ENCODE data around the gene LLGL1.

LLGL1 gene

GRCh38 chr17:18233803-18234518 is 8.5 kb downstream of the LLGL1 start:
- Histone ChIP-seq H3K9ac (ENCODE audit: low read length) (no peak overlapping the region), H3K36me3 (ENCODE audit: low read length) (no peaks in the 10 kb centered on the region), H3K27me3 (ENCODE audit: low read length) (no peaks in the 10 kb centered on the region), H3F3A (ENCODE audit: insufficient read depth) (no peaks in the 10 kb centered on the region), H3K27ac (ENCODE audit: low read depth, low read length) (no peak overlapping the region), H3K4me3 (ENCODE audit: insufficient read depth, low read length, poor library complexity, severe bottlenecking) (no peak overlapping the region), H3K9me2 (replicated peaks; ENCODE audit: insufficient read depth, low read length) (no peaks in the 10 kb centered on the region), H2AFZ (ENCODE audit: low read depth, low read length, severe bottlenecking) (no peak overlapping the region), H3K4me2 (ENCODE audit: low read depth, low read length, poor library complexity, severe bottlenecking) (no peak overlapping the region), H4K20me1 (ENCODE audit: low read depth, low read length) (no peaks in the 10 kb centered on the region), H3K9me3 (ENCODE audit: insufficient read depth, low read length) (no peaks in the 10 kb centered on the region), H3K79me2 (ENCODE audit: insufficient read depth, low read length) (no peaks in the 10 kb centered on the region)
- no peak for TF ChIP-seq CTCF (IDR thresholded peaks at IDR 0.05; ENCODE audit: insufficient read depth, low read length, poor library complexity, severe bottlenecking)
- TF ChIP-seq EZH2phosphoT487 (conservative IDR thresholded peaks at IDR 0.05; ENCODE audit: low read length), result no peak

- H3K27ac ChIP-seq (ENCODE audit: low read depth, low read length), result no peak overlapping the region
- H3K9me3 ChIP-seq (ENCODE audit: insufficient read depth, low read length), result no peaks in the 10 kb centered on the region
- no peak for TF ChIP-seq EZH2phosphoT487 (conservative IDR thresholded peaks at IDR 0.05; ENCODE audit: low read length)
- no peak for TF ChIP-seq CTCF (IDR thresholded peaks at IDR 0.05; ENCODE audit: insufficient read depth, low read length, poor library complexity, severe bottlenecking)
- no peaks in the 10 kb centered on the region for H3F3A ChIP-seq (ENCODE audit: insufficient read depth)
- no peaks in the 10 kb centered on the region for H3K79me2 ChIP-seq (ENCODE audit: insufficient read depth, low read length)
- H3K4me2 ChIP-seq (ENCODE audit: low read depth, low read length, poor library complexity, severe bottlenecking), result no peak overlapping the region
- no peak overlapping the region for H2AFZ ChIP-seq (ENCODE audit: low read depth, low read length, severe bottlenecking)
- no peaks in the 10 kb centered on the region for H3K27me3 ChIP-seq (ENCODE audit: low read length)
- no peaks in the 10 kb centered on the region for H4K20me1 ChIP-seq (ENCODE audit: low read depth, low read length)
- H3K36me3 ChIP-seq (ENCODE audit: low read length), result no peaks in the 10 kb centered on the region
- H3K4me3 ChIP-seq (ENCODE audit: insufficient read depth, low read length, poor library complexity, severe bottlenecking), result no peak overlapping the region
- no peak overlapping the region for H3K9ac ChIP-seq (ENCODE audit: low read length)
- no peaks in the 10 kb centered on the region for H3K9me2 ChIP-seq (replicated peaks; ENCODE audit: insufficient read depth, low read length)
Observed at GRCh38 chr17:18234853-18235380, 9.5 kb downstream of the LLGL1 start.

GRCh38 chr17:18235743-18236256 is 10.4 kb downstream of the LLGL1 start:
- Histone ChIP-seq H3K4me2 (ENCODE audit: low read depth, low read length, poor library complexity, severe bottlenecking) (no peak overlapping the region), H3K9ac (ENCODE audit: low read length) (no peak overlapping the region), H2AFZ (ENCODE audit: low read depth, low read length, severe bottlenecking) (no peak overlapping the region), H3K36me3 (ENCODE audit: low read length) (no peaks in the 10 kb centered on the region), H3K9me2 (replicated peaks; ENCODE audit: insufficient read depth, low read length) (no peaks in the 10 kb centered on the region), H3K27me3 (ENCODE audit: low read length) (no peaks in the 10 kb centered on the region), H3F3A (ENCODE audit: insufficient read depth) (no peaks in the 10 kb centered on the region), H3K79me2 (ENCODE audit: insufficient read depth, low read length) (no peaks in the 10 kb centered on the region), H3K27ac (ENCODE audit: low read depth, low read length) (no peak overlapping the region), H3K4me3 (ENCODE audit: insufficient read depth, low read length, poor library complexity, severe bottlenecking) (no peak overlapping the region), H4K20me1 (ENCODE audit: low read depth, low read length) (no peaks in the 10 kb centered on the region), H3K9me3 (ENCODE audit: insufficient read depth, low read length) (no peaks in the 10 kb centered on the region)
- no peak for TF ChIP-seq EZH2phosphoT487 (conservative IDR thresholded peaks at IDR 0.05; ENCODE audit: low read length)
- no peak for TF ChIP-seq CTCF (IDR thresholded peaks at IDR 0.05; ENCODE audit: insufficient read depth, low read length, poor library complexity, severe bottlenecking)

All from SU-DHL-6 (cell line).